ENCODE measurements around the gene PLIN4. TPM values are rescaled to one million over a fixed set of nuclear protein-coding genes. Genes with fewer than 3 reads are reported as not detected.

Gene PLIN4
- total RNA-seq, 1 donor: 0.43 TPM

DNA sequence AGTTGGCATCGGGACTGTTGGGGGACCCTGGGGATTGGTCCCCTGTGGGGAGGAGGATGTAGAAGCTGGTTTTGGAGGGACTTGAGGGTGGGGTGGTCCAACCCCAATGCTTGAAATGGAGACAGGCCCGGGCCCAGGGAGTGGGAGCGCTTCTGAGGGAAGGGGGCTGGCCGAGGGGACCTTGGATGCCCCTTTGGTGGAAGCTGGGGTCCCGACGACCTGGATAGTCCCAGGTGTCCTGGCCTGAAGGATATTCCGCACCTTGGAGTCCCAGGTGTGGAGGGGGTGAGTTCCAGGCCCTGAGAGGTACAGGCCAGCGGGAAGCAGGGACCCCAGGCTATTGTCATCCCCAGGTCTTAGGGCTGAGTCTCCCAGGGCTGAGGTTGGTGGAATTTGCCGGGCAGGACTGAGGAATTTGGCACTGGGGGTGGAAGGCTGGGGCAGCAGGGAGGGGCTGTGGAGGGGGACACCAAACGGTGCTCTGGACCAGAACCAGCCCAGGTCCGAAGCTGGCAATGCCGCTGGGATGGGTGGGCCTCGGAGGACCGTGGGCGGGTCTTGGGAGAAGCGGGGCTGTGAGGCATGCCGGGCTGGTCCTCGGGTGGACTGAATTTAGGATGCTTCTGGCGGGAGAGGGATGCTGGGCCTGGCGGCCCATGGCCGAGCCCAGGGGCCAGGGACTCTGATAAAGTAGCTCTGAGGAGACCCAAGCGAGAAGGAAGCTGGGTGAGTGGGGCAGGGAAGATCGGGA, 44.3 kb downstream of the PLIN4 start:
- no peak for DNase-seq (ENCODE audit: low read depth)
- TF ChIP-seq, protein P1, sequence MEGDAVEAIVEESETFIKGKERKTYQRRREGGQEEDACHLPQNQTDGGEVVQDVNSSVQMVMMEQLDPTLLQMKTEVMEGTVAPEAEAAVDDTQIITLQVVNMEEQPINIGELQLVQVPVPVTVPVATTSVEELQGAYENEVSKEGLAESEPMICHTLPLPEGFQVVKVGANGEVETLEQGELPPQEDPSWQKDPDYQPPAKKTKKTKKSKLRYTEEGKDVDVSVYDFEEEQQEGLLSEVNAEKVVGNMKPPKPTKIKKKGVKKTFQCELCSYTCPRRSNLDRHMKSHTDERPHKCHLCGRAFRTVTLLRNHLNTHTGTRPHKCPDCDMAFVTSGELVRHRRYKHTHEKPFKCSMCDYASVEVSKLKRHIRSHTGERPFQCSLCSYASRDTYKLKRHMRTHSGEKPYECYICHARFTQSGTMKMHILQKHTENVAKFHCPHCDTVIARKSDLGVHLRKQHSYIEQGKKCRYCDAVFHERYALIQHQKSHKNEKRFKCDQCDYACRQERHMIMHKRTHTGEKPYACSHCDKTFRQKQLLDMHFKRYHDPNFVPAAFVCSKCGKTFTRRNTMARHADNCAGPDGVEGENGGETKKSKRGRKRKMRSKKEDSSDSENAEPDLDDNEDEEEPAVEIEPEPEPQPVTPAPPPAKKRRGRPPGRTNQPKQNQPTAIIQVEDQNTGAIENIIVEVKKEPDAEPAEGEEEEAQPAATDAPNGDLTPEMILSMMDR (IDR thresholded peaks at IDR 0.05; ENCODE audit: insufficient read depth, low read depth, low read length): no peak
- peak overlapping the region; percentile 91 for H3K4me3 ChIP-seq (ENCODE audit: low read depth, low read length)

DNA sequence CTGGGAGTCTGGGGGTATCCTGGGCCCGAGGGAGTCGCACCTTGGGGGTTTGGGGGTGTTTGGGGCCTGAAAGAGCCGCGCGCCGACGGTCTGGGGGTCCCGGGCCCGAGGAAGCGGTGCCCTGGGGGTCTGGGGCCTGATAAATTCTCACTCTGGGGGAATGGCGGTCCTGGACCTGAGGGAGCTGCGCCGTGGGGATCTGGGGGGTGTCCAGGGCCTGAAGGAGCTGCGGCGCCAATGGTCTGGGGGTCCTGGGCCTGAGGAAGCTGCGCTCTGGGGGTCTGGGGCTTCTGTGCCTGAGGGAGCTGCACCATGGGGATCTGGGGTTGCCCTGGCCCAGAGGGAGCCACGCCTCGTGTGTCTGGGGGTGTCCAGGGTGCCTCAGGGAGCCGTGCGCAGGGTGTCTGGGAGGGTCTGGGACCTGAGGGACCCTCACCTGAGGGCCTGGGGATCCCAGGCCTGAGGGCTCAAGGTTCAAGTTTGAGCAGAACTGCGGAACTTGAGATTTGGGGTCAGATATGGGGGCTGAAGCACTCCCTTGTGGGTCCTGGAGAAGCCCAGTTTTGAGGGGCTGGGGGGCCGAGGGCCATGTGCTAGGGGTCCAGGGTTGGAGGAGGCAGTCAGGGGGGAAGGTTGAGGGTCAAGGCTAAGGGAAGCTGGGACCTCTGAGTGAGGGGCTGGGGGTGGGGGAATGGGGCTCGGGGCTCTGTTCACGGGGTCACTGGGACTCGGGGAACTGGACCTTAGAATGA, 45.1 kb downstream of the PLIN4 start:
- TF ChIP-seq, protein P1 (IDR thresholded peaks at IDR 0.05; ENCODE audit: insufficient read depth, low read depth, low read length): no peak
- DNase-seq (ENCODE audit: low read depth): no peak
- H3K4me3 ChIP-seq (ENCODE audit: low read depth, low read length): peak overlapping the region; percentile 91

DNA sequence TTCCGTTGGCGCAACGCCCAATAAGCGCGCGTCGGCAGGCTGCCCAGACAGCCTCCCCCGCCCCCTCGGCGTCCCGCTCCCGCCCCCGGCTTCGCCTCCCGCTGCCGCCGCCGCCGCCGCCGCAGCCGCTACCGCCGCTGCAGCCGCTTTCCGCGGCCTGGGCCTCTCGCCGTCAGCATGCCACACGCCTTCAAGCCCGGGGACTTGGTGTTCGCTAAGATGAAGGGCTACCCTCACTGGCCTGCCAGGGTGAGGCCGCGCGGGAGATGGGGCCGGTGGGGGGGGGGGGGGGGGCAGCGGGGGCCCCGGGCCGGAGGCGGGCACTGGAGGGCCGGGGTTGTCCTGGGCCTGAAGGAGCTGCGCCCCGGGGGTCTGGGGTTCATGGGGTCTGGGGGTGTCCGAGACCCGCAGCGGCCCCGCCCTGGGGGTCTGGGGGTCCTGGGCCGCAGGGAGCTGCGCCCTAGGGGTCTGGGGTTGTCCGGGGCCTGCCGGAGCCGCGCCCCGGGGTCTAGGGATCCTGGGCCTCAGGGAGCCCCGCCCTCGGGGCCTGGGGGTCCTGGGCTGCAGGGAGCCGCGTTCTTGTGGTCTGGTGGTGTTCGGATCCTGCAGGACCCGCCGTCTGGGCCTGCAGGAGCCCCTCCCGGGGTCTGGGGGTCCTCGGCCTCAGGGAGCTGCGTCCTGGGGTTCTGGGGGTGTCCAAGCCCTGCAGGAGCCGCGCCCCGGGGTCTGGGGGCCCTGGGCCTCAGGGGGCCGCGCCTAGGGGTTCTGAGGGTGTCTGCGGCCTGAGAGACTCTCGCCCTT, 45.9 kb downstream of the PLIN4 start, which contains the start of gene HDGFL2:
Gene HDGFL2, plus strand, starts transcription at position 124 of the 801 bp plus-strand sequence. Its CDS starts 54 bp downstream, at position 178.
- H3K4me3 ChIP-seq (ENCODE audit: low read depth, low read length): peak within 1 kb of the TSS; percentile 91
- DNase-seq (ENCODE audit: low read depth): no peak
- TF ChIP-seq, protein P1 (IDR thresholded peaks at IDR 0.05; ENCODE audit: insufficient read depth, low read depth, low read length): no peak

DNA sequence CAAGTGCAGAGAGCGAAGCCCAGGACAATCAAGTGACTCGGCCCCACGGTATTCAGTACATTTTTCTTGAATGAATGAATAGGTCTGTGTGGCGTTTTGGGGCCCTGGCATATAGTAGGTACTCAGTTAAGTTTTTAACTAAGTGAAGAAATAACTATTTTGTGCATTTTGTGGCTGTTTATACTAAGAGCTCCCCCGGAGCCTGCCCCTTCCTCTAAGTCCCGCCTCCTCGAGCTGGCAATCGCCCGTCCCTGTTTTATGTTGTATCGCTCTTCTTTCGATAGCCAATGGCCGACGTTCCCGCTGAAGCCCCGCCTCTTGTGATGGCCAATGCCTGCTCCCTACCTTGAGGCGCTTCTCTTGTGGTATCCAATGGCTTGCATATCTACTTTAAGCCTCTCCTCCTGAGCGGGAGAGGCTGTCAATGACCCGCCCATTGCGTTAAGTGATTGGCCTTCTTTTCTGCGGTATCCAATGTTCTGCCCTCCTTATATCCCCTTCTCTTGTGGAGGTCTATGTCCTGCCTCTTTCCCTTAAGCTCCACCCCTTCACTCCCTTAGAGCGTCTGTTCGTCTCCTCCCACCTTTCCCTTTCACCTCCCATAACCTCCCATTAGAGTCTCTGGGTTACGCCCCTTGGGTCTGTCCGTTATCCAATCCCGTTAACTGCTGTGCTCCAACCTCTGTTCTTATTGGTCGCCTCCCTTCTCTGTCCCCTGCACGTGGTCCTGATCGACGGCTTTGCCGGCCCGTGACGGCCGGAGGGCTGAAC, 46.7 kb downstream of the PLIN4 start:
- peak; percentile 100 for DNase-seq (ENCODE audit: low read depth)
- H3K4me3 ChIP-seq (ENCODE audit: low read depth, low read length): peak overlapping the region; percentile 69
- TF ChIP-seq, protein P1 (IDR thresholded peaks at IDR 0.05; ENCODE audit: insufficient read depth, low read depth, low read length): no peak

DNA sequence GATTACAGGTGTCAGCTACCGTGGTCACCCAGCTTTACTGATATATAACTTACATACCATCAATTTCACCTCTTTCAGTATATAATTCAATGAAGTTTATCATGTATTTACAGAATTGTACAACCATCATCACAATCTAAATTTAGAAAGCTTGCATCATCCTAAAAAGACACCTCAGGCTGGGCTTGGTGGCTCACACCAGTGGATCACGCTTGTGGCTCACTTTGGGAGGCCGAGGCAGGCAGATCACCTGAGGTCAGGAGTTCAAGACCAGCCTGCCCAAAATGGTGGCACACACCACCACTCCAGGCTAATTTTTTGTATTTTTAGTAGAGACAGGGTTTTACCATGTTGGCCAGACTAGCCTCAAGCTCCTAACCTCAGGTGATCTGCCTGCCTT, 50.5 kb downstream of the PLIN4 start:
- TF ChIP-seq, protein P1 (IDR thresholded peaks at IDR 0.05; ENCODE audit: insufficient read depth, low read depth, low read length): no peak
- no peak for DNase-seq (ENCODE audit: low read depth)
- H3K4me3 ChIP-seq (ENCODE audit: low read depth, low read length): no peak overlapping the region

All from fibroblast of villous mesenchyme (primary cell).